Measurements from ENCODE around the gene POC1A.
"Not testable (repeated sequence)": the region's sequence is repeated elsewhere in the genome, so short reads cannot be mapped to it uniquely, and the experiment has no call there.

POC1A gene

DNA sequence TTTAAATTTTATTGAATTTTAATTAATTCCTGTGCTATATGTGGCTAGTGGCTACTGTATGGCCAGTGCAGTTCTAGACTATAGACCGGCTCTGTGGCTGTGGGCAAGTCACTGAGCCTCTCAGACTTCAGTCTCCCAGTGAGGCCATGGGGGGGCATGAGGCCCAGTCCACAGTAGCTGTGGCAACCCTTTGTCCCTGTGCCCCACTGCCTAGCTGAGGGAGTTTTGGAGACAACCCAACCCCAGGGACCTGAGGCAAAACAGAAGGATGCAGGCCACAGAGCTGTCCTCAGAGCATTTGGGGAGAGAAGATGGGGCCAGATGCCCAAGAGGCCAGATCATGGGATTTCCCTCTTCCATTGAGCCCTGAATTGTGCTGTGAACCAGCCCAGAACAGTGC lies 18.9 kb upstream of the POC1A start:
- no peaks in the 10 kb centered on the region for H3K36me3 ChIP-seq (replicated peaks; ENCODE audit: low read depth, low read length)
- H4K20me1 ChIP-seq (ENCODE audit: insufficient read depth, low read length): no peaks in the 10 kb centered on the region
- H3K4me1 ChIP-seq (ENCODE audit: low read length): no peaks in the 10 kb centered on the region
- H3K9ac ChIP-seq (ENCODE audit: low read length): no peak overlapping the region
- no peak overlapping the region for H3K27ac ChIP-seq (ENCODE audit: low read length)
- no peak overlapping the region for H3K4me2 ChIP-seq (ENCODE audit: low read length)
- H3K4me3 ChIP-seq (ENCODE audit: low read length): no peak overlapping the region
- no peak for TF ChIP-seq EZH2phosphoT487 (IDR thresholded peaks at IDR 0.05; ENCODE audit: low read depth)
- TF ChIP-seq, protein P1, sequence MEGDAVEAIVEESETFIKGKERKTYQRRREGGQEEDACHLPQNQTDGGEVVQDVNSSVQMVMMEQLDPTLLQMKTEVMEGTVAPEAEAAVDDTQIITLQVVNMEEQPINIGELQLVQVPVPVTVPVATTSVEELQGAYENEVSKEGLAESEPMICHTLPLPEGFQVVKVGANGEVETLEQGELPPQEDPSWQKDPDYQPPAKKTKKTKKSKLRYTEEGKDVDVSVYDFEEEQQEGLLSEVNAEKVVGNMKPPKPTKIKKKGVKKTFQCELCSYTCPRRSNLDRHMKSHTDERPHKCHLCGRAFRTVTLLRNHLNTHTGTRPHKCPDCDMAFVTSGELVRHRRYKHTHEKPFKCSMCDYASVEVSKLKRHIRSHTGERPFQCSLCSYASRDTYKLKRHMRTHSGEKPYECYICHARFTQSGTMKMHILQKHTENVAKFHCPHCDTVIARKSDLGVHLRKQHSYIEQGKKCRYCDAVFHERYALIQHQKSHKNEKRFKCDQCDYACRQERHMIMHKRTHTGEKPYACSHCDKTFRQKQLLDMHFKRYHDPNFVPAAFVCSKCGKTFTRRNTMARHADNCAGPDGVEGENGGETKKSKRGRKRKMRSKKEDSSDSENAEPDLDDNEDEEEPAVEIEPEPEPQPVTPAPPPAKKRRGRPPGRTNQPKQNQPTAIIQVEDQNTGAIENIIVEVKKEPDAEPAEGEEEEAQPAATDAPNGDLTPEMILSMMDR (IDR thresholded peaks at IDR 0.05; ENCODE audit: low read depth, low read length): no peak
- H3K79me2 ChIP-seq (ENCODE audit: low read length): no peaks in the 10 kb centered on the region
- H3K9me3 ChIP-seq (ENCODE audit: insufficient read depth, low read length): no peaks in the 10 kb centered on the region
- no peaks in the 10 kb centered on the region for H3K27me3 ChIP-seq (ENCODE audit: low read depth, low read length)
- no peak overlapping the region for H2AFZ ChIP-seq (ENCODE audit: low read depth, low read length)

DNA sequence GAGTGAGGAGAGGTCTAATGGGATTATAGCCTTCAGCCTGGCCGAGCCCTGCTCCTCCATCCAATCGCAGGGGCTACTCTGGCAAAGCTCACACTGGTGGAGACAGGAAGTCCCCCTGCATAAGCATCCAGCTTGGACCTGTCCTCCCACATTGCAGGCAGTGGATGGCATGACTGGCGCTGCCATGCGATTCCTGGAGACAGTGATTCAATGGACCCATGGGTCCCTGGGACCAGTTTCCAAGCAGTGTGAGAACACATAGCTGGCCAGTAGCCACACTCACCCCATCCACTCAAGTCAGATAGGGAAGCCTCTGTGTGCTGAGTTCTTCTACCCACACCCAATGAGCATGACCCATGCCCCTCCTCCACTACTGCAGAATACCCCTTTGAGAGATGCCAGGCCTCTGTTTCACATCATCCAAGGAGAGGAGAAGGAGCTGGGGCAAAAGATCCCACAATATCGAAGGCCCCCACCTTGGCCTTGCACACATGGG lies 18.1 kb upstream of the POC1A start:
- no peaks in the 10 kb centered on the region for H4K20me1 ChIP-seq (ENCODE audit: insufficient read depth, low read length)
- H3K4me2 ChIP-seq (ENCODE audit: low read length): no peak overlapping the region
- TF ChIP-seq, protein P1 (IDR thresholded peaks at IDR 0.05; ENCODE audit: low read depth, low read length): no peak
- no peak for TF ChIP-seq EZH2phosphoT487 (IDR thresholded peaks at IDR 0.05; ENCODE audit: low read depth)
- no peak overlapping the region for H3K4me3 ChIP-seq (ENCODE audit: low read length)
- no peak overlapping the region for H3K9ac ChIP-seq (ENCODE audit: low read length)
- H2AFZ ChIP-seq (ENCODE audit: low read depth, low read length): no peak overlapping the region
- H3K36me3 ChIP-seq (replicated peaks; ENCODE audit: low read depth, low read length): no peaks in the 10 kb centered on the region
- no peak overlapping the region for H3K27ac ChIP-seq (ENCODE audit: low read length)
- no peaks in the 10 kb centered on the region for H3K4me1 ChIP-seq (ENCODE audit: low read length)
- H3K79me2 ChIP-seq (ENCODE audit: low read length): no peaks in the 10 kb centered on the region
- H3K9me3 ChIP-seq (ENCODE audit: insufficient read depth, low read length): no peaks in the 10 kb centered on the region
- H3K27me3 ChIP-seq (ENCODE audit: low read depth, low read length): no peaks in the 10 kb centered on the region

- no peak overlapping the region for H2AFZ ChIP-seq (ENCODE audit: low read depth, low read length)
- no peak overlapping the region for H3K4me3 ChIP-seq (ENCODE audit: low read length)
- no peaks in the 10 kb centered on the region for H3K79me2 ChIP-seq (ENCODE audit: low read length)
- TF ChIP-seq EZH2phosphoT487 (IDR thresholded peaks at IDR 0.05; ENCODE audit: low read depth): no peak
- TF ChIP-seq, protein P1 (IDR thresholded peaks at IDR 0.05; ENCODE audit: low read depth, low read length): no peak
- no peaks in the 10 kb centered on the region for H4K20me1 ChIP-seq (ENCODE audit: insufficient read depth, low read length)
- no peaks in the 10 kb centered on the region for H3K27me3 ChIP-seq (ENCODE audit: low read depth, low read length)
- H3K27ac ChIP-seq (ENCODE audit: low read length): no peak overlapping the region
- no peaks in the 10 kb centered on the region for H3K4me1 ChIP-seq (ENCODE audit: low read length)
- H3K9ac ChIP-seq (ENCODE audit: low read length): no peak overlapping the region
- no peaks in the 10 kb centered on the region for H3K36me3 ChIP-seq (replicated peaks; ENCODE audit: low read depth, low read length)
- no peak overlapping the region for H3K4me2 ChIP-seq (ENCODE audit: low read length)
- H3K9me3 ChIP-seq (ENCODE audit: insufficient read depth, low read length): no peaks in the 10 kb centered on the region
These were observed 17.5 kb upstream of the POC1A start for GRCh38 chr3:52171514-52172261.

GRCh38 chr3:52170217-52170616 lies 16.0 kb upstream of the POC1A start:
- not testable (repeated sequence) for H3K36me3 ChIP-seq (replicated peaks; ENCODE audit: low read depth, low read length); H3K9me3 ChIP-seq (ENCODE audit: insufficient read depth, low read length); H3K27ac ChIP-seq (ENCODE audit: low read length); H2AFZ ChIP-seq (ENCODE audit: low read depth, low read length); H3K4me3 ChIP-seq (ENCODE audit: low read length); H3K27me3 ChIP-seq (ENCODE audit: low read depth, low read length); H3K9ac ChIP-seq (ENCODE audit: low read length); H3K4me1 ChIP-seq (ENCODE audit: low read length); H3K4me2 ChIP-seq (ENCODE audit: low read length); H4K20me1 ChIP-seq (ENCODE audit: insufficient read depth, low read length); H3K79me2 ChIP-seq (ENCODE audit: low read length)
